CD4-positive, alpha-beta T cell treated with Interleukin-17A for 4 hours (primary cell): ENCODE data around the gene CLASP1.
"Not testable (repeated sequence)": the region's sequence is repeated elsewhere in the genome, so short reads cannot be mapped to it uniquely, and the experiment has no call there.

Experiments used
- DNase-seq: peaks from one replicate; pipeline ENCODE4 v3.0.0-alpha.2; 2020; ENCODE audit warnings: mixed read lengths

Gene CLASP1

GRCh38 chr2:121363632-121364420 is 285.4 kb downstream of the CLASP1 start:
- no peak for DNase-seq

- DNase-seq = no peak
These were observed 286.5 kb downstream of the CLASP1 start for GRCh38 chr2:121362774-121363173.

GRCh38 chr2:121362226-121362625 is 287.0 kb downstream of the CLASP1 start:
- no peak for DNase-seq

GRCh38 chr2:121360566-121361300 is 288.5 kb downstream of the CLASP1 start:
- DNase-seq = no peak

GRCh38 chr2:121359716-121360565 is 289.3 kb downstream of the CLASP1 start:
- DNase-seq = no peak

GRCh38 chr2:121359170-121359569 is 290.1 kb downstream of the CLASP1 start:
- no peak for DNase-seq

GRCh38 chr2:121358291-121358690 is 291.0 kb downstream of the CLASP1 start:
- no peak for DNase-seq

- peak; percentile 13 for DNase-seq
These were observed 293.1 kb downstream of the CLASP1 start for GRCh38 chr2:121356058-121356640.

GRCh38 chr2:121355488-121355887 is 293.8 kb downstream of the CLASP1 start:
- DNase-seq = no peak

GRCh38 chr2:121351521-121352318 is 297.5 kb downstream of the CLASP1 start:
- no peak for DNase-seq

GRCh38 chr2:121350890-121351289 is 298.4 kb downstream of the CLASP1 start:
- DNase-seq = no peak

- DNase-seq = no peak
These were observed 298.9 kb downstream of the CLASP1 start for GRCh38 chr2:121350402-121350775.

GRCh38 chr2:121349721-121350401 is 299.4 kb downstream of the CLASP1 start:
- DNase-seq = no peak

GRCh38 chr2:121348128-121348740 is 301.0 kb downstream of the CLASP1 start:
- no peak for DNase-seq

- DNase-seq = no peak
These were observed 302.4 kb downstream of the CLASP1 start for GRCh38 chr2:121346859-121347258.

GRCh38 chr2:121346407-121346806 is 302.9 kb downstream of the CLASP1 start:
- DNase-seq = no peak

GRCh38 chr2:121345887-121346286 is 303.4 kb downstream of the CLASP1 start:
- no peak for DNase-seq

- DNase-seq = no peak
These were observed 304.2 kb downstream of the CLASP1 start for GRCh38 chr2:121345101-121345500.

GRCh38 chr2:121343828-121344399 is 305.3 kb downstream of the CLASP1 start:
- DNase-seq = not testable (repeated sequence)

GRCh38 chr2:121343191-121343590 is 306.1 kb downstream of the CLASP1 start:
- DNase-seq = no peak

- no peak for DNase-seq
These were observed 306.5 kb downstream of the CLASP1 start for GRCh38 chr2:121342751-121343150.
